Measurements from ENCODE around the gene CCL19. TPM values are rescaled to one million over a fixed set of nuclear protein-coding genes. Genes with fewer than 3 reads are reported as not detected.

The CCL19 gene
- total RNA-seq, 4 donors from 2014 or later, result 0.57 to 0.71 TPM; not detected in 2

- peaks cover 18 to 45% (median 36%) of the 10 kb centered on the region in 4 donors for H3K36me3 ChIP-seq
- intact Hi-C loops (cut with DNase I), result loop anchor here (10.0 kb wide), 1 partner anchor 64 kb away; no protein-coding TSS in a partner anchor
- no peaks in the 10 kb centered on the region for H3K27me3 ChIP-seq
- 90% methylated on average over 14 of the region's 14 CpGs for WGBS
- H3K27ac ChIP-seq (replicated peaks in 1 of 4), result no peak overlapping the region
- no peaks in the 10 kb centered on the region for H3K9me3 ChIP-seq
- no peak for DNase-seq (ENCODE audit: extremely low spot score)
- H3K4me3 ChIP-seq, result no peak overlapping the region
- TF ChIP-seq POLR2AphosphoS5 (IDR thresholded peaks at IDR 0.05) (no peak), POLR2A (IDR thresholded peaks at IDR 0.05; ENCODE audit: low read depth) (no peak), CTCF (IDR thresholded peaks at IDR 0.05) (no peak), EP300 (IDR thresholded peaks at IDR 0.05) (no peak)
- peaks cover 21 to 31% (median 23%) of the 10 kb centered on the region in 4 donors for H3K4me1 ChIP-seq
These were observed 32.6 kb downstream of the CCL19 start for GRCh38 chr9:34658461-34658860.

- Histone ChIP-seq H3K27ac (replicated peaks in 1 of 4) (no peak overlapping the region), H3K4me1 (peaks cover 35 to 41% (median 38%) of the 10 kb centered on the region in 4 donors), H3K4me3 (no peak overlapping the region), H3K27me3 (no peaks in the 10 kb centered on the region), H3K9me3 (no peaks in the 10 kb centered on the region), H3K36me3 (peaks cover 18 to 43% (median 30%) of the 10 kb centered on the region in 4 donors)
- TF ChIP-seq CTCF (IDR thresholded peaks at IDR 0.05) (no peak), POLR2A (IDR thresholded peaks at IDR 0.05; ENCODE audit: low read depth) (no peak), EP300 (IDR thresholded peaks at IDR 0.05) (no peak), POLR2AphosphoS5 (IDR thresholded peaks at IDR 0.05) (no peak)
- intact Hi-C loops (cut with DNase I), result loop anchor here (10.0 kb wide), 1 partner anchor 62 kb away; no protein-coding TSS in a partner anchor
- 100% methylated on average over 4 of the region's 5 CpGs for WGBS
- no peak for DNase-seq (ENCODE audit: extremely low spot score)
These were observed 34.1 kb downstream of the CCL19 start for GRCh38 chr9:34656992-34657391.

GRCh38 chr9:34655394-34655793 lies 35.7 kb downstream of the CCL19 start:
- Histone ChIP-seq H3K4me1 (peaks cover 45 to 57% (median 52%) of the 10 kb centered on the region in 4 donors), H3K36me3 (peaks cover 5 to 27% (median 14%) of the 10 kb centered on the region in 4 donors), H3K9me3 (no peaks in the 10 kb centered on the region), H3K4me3 (no peak overlapping the region), H3K27me3 (no peaks in the 10 kb centered on the region), H3K27ac (replicated peaks in 1 of 4) (peak overlapping the region; percentile 80 to 83 (median 82))
- TF ChIP-seq CTCF (IDR thresholded peaks at IDR 0.05), result no peak
- TF ChIP-seq POLR2AphosphoS5 (IDR thresholded peaks at IDR 0.05), result no peak
- no peak for TF ChIP-seq POLR2A (IDR thresholded peaks at IDR 0.05; ENCODE audit: low read depth)
- TF ChIP-seq EP300 (IDR thresholded peaks at IDR 0.05), result no peak
- DNase-seq (ENCODE audit: extremely low spot score), result no peak
- intact Hi-C loops (cut with DNase I), result loop anchor here (10.0 kb wide), 1 partner anchor 61 kb away; no protein-coding TSS in a partner anchor
- WGBS, result 73% methylated on average over 5 of the region's 5 CpGs

- Histone ChIP-seq H3K4me3 (peak overlapping the region in 2 of 4 donors; percentile 10 to 51), H3K36me3 (peaks cover 4 to 23% (median 10%) of the 10 kb centered on the region in 4 donors), H3K27ac (replicated peaks in 1 of 4) (peak overlapping the region; percentile 80 to 83 (median 82)), H3K4me1 (peaks cover 45 to 59% (median 52%) of the 10 kb centered on the region in 4 donors), H3K27me3 (no peaks in the 10 kb centered on the region), H3K9me3 (no peaks in the 10 kb centered on the region)
- intact Hi-C loops (cut with DNase I), result loop anchor here (10.0 kb wide), 1 partner anchor 60 kb away; no protein-coding TSS in a partner anchor
- TF ChIP-seq EP300 (IDR thresholded peaks at IDR 0.05) (no peak), CTCF (IDR thresholded peaks at IDR 0.05) (peak in 1 of 3 experiments; percentile 8), POLR2AphosphoS5 (IDR thresholded peaks at IDR 0.05) (peak; percentile 59 to 67), POLR2A (IDR thresholded peaks at IDR 0.05; ENCODE audit: low read depth) (no peak)
- 34% methylated on average over 8 of the region's 11 CpGs for WGBS
- no peak for DNase-seq (ENCODE audit: extremely low spot score)
These were observed 36.6 kb downstream of the CCL19 start for GRCh38 chr9:34654323-34655051.

All from esophagus muscularis mucosa (tissue), 4 donors.